Measurements from ENCODE around the gene SSRP1. TPM values are rescaled to one million over a fixed set of nuclear protein-coding genes. Genes with fewer than 3 reads are reported as not detected.

SSRP1 gene
- total and polyA plus RNA-seq, 2 of the 13 experiments (the other 11 are each of a cell fraction or from before 2014, with no cell fraction given), result 93.6 to 129 TPM

- TF ChIP-seq ZEB1 (IDR thresholded peaks at IDR 0.05; ENCODE audit: insufficient replicate concordance, low read depth), result no peak
These were observed 18.2 kb upstream of the SSRP1 start (continued) for GRCh38 chr11:57353852-57354251.

GRCh38 chr11:57353446-57353845 lies 17.8 kb upstream of the SSRP1 start:
- H3K4me3 ChIP-seq (replicated peaks in 1 of 3; ENCODE audit: insufficient read depth in 1 of 3, low read depth in 2 of 3, low read length in 3 of 3), result no peak overlapping the region
- intact Hi-C loops (cut with micrococcal nuclease; ENCODE audit: unreplicated experiment), result no loop called here
- in situ Hi-C loops (cut with HindIII; ENCODE audit: extremely low pct_ligation_motif_present, low pct_unique_long_range_greater_than_20kb), result loop anchor here (10.0 kb wide), 1 partner anchor 509 kb away; no protein-coding TSS in a partner anchor
- H2AFZ ChIP-seq (ENCODE audit: low read length), result no peak overlapping the region
- FAIRE-seq (no peak), DNase-seq (ENCODE audit: low spot score) (no peak), ATAC-seq (no peak)
- no peak overlapping the region for H3K4me2 ChIP-seq (ENCODE audit: low read depth, low read length)
- ChIA-PET CTCF (ENCODE audit: low intra/inter-chr PET ratio, low total read pairs) (no interaction called here), POLR2A (no interaction called here)
- TF ChIP-seq ARNT (IDR thresholded peaks at IDR 0.05) (no peak), AGO1 (IDR thresholded peaks at IDR 0.05; ENCODE audit: low read depth, low read length, poor library complexity, severe bottlenecking) (no peak), GPBP1L1 (CRISPR knock-in tag; IDR thresholded peaks at IDR 0.05) (no peak), ZNF30 (CRISPR knock-in tag; IDR thresholded peaks at IDR 0.05) (no peak), HNRNPL (IDR thresholded peaks at IDR 0.05; ENCODE audit: low read depth, low read length) (no peak), KDM4B (CRISPR knock-in tag; IDR thresholded peaks at IDR 0.05) (no peak), CHD4 (IDR thresholded peaks at IDR 0.05; ENCODE audit: borderline replicate concordance, low read length) (no peak), ZNF879 (CRISPR knock-in tag; IDR thresholded peaks at IDR 0.05) (no peak), ZNF75D (CRISPR knock-in tag; IDR thresholded peaks at IDR 0.05; ENCODE audit: borderline replicate concordance) (no peak), GRHL1 (CRISPR knock-in tag; conservative IDR thresholded peaks at IDR 0.05) (no peak), SCMH1 (CRISPR knock-in tag; IDR thresholded peaks at IDR 0.05; ENCODE audit: borderline replicate concordance) (no peak), ZNF549 (CRISPR knock-in tag; IDR thresholded peaks at IDR 0.05) (no peak), CBFB (CRISPR knock-in tag; IDR thresholded peaks at IDR 0.05) (no peak), SMARCE1 (IDR thresholded peaks at IDR 0.05; ENCODE audit: borderline replicate concordance) (no peak), ZNF775 (CRISPR knock-in tag; IDR thresholded peaks at IDR 0.05; ENCODE audit: borderline replicate concordance) (no peak), ZNF124 (CRISPR knock-in tag; IDR thresholded peaks at IDR 0.05) (no peak), ZNF691 (CRISPR knock-in tag; IDR thresholded peaks at IDR 0.05; ENCODE audit: borderline replicate concordance, low read depth) (no peak)
- peaks cover 14% of the 10 kb centered on the region for H3K4me1 ChIP-seq (ENCODE audit: insufficient read depth, low read length)
- H3K79me2 ChIP-seq (ENCODE audit: insufficient read depth, low read length), result no peaks in the 10 kb centered on the region
- 37% methylated on average over 4 of the region's 4 CpGs for WGBS (ENCODE audit: low lambda C conversion rate)
- no peaks in the 10 kb centered on the region for H3K36me3 ChIP-seq (replicated peaks in 1 of 2; ENCODE audit: control insufficient read depth in 1 of 2, insufficient read depth in 2 of 2, low read length in 2 of 2)
- no peak overlapping the region for H3K9ac ChIP-seq (ENCODE audit: insufficient read depth, low read depth, low read length)
- H3K9me3 ChIP-seq (ENCODE audit: low read length), result no peaks in the 10 kb centered on the region
- peaks cover 0 to 11% of the 10 kb centered on the region in 2 experiments; a peak in 4 of 5 replicates for H3K27me3 ChIP-seq (ENCODE audit: control insufficient read depth in 1 of 2, insufficient read depth in 2 of 2, low read length in 2 of 2)
- H3K27ac ChIP-seq (ENCODE audit: extremely low read length, insufficient read depth, low read length), result no peak overlapping the region
- no peaks in the 10 kb centered on the region for H4K20me1 ChIP-seq (ENCODE audit: insufficient read depth, low read length)
- BruUV-seq (replicated peaks), result no TSS peak

Measured in HepG2 (cell line).